HK-2 (cell line): ENCODE data around the gene RNF157.
"Not testable (repeated sequence)": the region's sequence is repeated elsewhere in the genome, so short reads cannot be mapped to it uniquely, and the experiment has no call there.

Experiments used
- DNase-seq: peaks from one replicate; pipeline ENCODE4 v3.0.0-alpha.2; 2018; ENCODE audit not compliant: unreplicated experiment

The RNF157 gene

DNA sequence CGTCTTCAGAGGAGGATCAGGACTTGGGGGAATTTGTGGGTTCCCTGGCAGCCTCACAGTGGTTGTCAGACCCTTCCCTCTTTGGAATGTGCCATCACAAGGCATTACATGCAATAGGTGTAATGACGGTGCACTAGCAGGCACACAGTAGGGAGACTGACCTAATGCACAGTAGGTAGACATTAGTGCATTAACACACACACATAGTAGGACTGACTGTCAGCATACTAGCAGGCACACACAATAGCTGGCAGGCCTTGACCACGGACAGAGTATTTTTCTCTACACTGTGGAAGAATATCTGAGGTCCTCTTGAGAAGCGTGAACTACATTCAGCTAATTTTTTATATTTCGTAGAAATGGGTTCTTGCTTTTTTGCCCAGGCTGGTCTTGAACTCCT lies 14.0 kb upstream of the RNF157 start:
- no peak for DNase-seq

DNA sequence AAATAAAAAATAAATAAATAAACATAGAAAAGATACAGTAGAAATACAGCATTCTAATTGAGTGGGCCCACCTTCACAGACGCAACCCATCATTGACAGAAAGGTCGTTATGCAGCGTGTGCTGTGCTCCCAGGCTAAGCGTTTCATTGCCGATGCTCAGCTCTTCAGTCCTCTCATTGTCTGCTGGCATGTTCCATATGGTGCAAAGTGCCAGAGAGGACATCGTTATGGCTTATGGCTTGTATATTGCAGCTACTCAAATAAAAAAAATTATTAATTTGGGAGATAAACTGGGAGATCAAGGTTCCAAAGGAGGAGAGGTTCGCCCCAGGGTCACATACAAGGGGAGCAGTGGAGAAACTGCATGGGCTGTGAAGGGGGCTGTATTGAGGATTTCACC lies 13.5 kb upstream of the RNF157 start:
- DNase-seq = no peak

DNA sequence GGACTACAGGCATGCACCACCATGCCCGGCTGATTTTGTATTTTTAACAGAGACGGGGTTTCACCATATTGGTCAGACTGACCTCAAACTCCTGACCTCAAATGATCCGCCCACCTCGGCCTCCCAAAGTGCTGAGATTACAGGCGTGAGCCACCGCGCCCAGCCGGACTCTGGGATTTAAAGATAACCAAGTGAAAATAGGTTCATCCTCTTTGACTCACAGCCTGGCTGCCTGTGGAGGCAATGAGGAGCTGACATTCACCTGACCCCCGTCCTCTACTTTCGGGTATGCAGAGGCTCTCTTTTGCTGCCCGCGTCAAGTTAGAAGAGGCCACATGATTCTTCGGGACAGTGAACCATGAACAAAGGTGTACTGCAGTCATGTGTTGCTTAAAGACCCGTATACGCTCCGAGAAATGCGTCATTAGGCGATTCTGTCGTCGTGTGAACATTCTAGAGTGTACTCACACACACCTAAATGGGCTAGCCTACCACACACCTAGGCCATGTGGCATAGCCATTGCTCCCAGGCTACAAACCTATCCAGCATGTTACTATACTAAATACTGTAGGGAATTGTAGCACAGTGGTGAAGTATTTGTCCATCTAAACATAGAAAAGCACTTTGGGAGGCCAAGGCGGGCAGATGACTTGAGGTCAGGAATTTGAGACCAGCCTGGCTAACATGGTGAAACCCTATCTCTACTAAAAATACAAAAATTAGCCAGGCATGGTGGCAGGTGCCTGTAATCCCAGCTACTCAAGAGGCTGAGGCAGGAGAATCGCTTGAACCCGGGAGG lies 12.9 kb upstream of the RNF157 start:
- DNase-seq = not testable (repeated sequence)

DNA sequence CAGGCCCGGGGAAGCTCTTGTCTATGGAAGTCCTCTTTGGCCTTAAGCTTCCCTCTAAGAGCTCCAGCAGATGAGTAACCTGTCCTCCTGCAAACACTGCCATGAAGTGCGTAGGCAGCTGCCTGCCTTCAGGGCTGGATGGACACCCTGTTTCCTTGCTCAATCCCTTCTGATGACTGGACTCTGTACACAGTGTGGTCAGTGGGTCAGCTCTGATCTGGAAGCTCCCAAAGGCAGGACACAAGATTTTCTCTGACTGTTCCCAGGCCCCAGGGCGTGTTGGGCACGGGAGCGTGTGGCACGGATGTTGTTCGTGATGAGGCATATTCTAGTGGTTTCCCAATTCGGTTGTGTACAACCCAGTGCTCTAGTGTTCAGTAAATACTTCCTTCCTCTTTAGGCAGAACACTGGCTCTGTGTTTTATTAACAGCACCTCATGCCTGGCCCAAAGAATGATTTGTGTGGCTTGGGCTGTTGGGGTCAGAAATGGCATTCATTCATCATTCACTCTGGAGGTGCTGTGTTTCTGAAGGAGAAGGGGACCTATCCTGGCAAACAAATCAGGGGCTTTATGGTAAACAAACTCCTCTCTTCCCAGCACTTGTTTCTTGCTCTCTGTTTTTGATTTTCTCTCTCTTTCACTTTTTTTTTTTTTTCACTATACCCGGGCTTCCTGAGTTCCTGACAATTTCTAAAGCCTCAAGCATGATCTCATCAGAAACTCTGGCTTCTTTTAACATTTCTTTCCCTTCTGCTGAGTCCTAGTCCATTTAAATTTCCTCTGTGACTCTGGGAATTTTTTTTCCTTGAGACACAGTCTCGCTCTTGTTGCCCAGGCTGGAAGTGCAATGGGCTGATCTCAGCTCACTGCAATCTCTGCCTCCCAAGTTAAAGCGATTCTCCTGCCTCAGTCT lies 12.0 kb upstream of the RNF157 start:
- DNase-seq = peak; percentile 68

DNA sequence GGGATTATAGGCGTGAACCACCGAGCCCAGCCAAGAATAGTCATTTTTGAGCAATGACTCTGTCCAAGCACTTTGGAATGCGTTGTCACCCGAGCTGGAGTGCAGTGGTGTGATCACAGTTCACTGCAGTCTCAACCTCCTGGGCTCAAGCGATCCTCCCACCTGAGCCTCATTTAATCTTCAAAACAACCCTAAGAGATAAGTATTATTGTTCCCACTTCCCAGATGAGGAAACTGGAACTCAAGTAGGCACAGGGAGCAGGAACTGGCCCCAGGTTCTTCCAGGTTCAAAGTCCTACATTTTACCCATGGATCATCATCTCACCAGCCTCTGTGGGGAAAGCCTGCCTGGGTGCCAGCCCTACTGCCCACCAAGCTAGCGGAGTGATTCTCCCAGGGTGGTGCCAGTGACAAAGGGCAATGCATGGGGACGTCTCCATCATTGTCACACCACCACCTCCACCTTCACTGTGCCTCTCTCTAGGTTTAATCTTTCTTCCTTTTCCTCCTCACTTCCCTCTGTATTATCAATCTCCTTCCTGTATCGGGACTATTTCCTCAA lies 11.3 kb upstream of the RNF157 start:
- DNase-seq = no peak

DNA sequence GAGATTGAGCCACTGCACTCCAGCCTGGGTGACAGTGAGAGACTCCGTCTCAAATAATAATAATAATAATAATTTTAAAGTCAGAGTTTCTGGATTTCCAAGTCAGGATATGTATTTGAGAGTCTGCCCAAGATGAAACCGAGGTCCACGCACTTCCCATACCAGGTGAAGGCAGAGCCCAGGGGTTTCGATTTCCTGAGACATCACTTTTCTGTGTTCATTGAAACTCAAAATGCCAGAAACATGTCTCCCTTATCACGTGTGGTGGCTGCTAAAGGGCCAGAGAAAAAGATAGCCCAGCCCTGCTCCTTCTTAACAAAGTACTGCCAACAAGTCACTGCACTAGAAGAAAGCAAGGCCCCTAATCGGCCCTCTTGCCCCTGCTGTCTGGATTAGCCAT lies 9.8 kb upstream of the RNF157 start:
- no peak for DNase-seq

DNA sequence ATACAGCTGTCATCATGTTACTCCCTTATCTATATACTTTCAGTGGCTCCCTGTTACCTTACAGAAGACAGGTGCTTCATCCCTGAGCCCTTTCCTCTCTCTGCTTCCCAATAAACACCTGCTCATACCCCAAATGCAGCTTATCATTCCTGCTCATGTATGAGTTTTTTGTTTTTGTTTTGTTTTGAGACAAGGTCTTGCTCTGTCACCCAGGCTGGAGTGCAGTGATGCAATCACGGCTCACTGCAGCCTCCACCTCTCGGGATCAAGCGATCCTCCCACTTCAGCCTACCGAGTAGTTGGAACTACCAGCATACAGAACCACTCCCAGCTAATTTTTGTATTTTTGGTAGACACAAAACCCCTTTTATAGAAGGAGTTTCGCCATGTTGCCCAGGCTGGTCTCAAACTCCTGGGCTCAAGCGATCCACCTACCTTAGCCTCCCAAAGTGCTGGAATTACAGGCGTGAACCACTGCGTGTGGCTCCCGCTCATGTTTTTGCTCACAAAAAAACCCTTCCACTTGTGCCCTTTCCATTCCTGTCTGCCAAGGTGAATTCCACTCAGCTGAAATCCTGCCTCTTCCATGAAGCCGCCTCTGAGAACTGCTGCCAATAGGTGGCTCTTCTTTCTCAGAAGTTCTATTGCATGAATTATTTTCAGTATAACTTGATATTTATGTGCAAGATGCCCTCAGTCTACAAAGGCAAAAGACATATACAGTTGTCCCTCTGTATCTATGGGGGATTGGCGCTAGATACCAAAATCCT lies 7.9 kb upstream of the RNF157 start:
- DNase-seq = no peak

DNA sequence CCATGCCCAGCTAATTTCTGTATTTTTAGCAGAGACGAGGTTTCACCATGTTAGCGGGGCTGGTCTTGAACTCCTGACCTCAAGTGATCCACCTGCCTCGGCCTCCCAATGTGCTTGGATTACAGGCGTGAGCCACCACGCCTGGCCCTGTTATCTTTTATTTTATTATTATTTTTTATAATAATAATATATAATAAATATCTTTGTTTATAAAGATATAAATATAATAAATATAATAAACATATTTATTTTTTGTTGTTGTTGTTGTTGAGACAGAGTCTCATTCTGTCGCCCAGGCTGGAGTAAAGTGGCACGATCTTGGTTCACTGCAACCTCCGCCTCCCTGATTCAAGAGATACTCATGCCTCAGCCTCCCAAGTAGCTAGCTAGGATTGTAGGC lies 7.0 kb upstream of the RNF157 start:
- no peak for DNase-seq

DNA sequence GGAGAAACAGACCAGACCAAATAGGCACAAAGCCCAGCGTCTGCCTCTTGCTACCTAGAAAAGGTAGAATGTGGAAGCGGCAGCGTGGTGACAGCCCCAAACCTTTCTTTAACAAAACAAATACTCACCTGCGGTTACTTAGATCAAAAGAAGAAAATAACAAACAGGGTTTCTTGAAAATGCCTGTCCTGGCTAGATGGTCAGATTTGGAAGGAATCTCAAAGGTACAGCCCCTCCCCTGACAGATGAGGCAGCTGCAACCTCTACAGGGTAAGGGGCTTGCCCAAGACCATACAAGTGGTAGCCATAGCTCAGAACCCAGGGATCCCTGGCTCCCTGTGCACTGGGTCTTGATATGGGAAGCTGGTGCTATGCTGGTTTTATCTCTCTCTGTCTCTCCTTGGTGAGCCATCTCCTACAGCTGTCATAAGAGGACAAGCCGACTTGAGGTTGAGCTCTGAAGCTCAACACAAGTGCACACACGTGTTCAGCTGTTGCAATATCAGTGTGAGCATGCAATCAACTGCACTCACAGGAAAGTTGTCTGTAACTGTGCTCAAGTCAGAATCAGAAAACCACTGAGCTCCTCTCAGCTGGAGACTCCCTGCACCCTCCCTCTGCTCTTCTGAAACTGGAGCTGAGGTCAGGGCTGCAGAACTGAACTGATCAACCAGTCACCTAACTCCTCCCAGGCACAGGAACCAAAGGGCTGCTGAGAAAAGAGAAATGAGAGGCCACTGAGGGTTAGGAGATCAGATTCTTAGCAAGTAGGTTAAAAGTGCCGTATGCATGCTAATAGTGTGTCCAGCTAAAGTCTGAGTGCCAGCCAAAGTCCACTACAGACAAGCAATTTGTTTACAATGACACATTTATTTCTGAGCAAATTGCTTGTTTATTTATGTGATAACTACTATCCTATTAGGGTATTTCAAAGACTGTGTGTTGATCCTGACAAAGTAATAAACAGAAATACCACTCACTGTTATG lies 6.1 kb upstream of the RNF157 start:
- DNase-seq = no peak

DNA sequence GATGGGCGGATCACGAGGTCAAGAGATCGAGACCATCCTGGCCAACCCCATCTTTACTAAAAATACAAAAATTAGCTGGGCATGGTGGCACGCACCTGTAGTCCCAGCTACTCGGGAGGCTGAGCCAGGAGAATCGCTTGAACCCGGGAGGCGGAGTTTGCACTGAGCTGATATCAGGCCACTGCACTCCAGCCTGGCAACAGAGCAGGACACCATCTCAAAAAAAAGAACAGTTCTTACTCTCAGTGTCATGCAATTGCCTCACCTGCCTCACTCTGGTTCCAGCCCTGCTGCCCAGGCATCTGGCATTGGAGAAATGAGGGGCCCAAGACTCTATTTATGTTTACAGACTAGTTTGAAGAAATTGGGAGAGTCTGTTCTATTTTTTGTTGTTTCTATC lies 4.4 kb upstream of the RNF157 start:
- not testable (repeated sequence) for DNase-seq

DNA sequence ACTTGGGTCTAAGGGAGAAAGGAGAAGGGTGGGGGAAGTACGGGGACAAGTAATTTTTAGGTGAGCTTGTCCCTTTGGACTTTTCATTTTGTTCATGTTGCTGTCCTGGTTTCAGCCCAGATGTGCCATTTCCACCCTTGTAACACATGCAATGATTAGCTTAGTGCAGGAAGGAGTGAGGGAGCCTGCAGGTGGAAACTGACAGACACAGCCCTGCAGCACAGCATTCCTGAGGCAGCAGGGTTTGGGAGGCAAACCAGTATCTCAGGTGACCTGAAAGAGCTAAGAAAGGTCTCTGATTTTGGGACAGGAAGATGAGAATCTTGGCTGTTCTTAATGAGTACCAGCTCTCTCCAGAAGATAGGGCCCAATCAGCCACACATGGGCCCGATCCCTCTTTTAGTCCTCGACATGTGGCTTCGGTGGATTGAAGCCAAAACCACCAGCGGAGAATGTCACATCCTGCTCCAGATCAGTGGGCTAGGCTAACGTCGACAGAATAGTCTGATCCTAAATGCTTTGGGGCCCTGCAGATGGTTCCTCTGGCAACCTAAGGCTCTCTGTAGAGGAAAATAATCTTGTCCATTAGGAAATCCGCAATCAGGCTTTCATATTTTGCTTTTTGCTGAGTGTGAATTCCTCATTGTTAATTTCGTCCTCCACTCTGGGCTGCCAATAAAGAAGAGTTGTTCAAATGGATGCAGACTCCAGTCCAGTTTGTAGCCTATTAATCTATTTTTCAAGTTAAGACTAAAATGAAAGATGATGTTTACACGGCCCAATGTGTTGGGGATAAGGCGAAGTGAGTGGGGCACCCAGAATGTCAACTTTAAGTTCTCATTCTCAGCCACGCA lies 3.8 kb upstream of the RNF157 start:
- no peak for DNase-seq

DNA sequence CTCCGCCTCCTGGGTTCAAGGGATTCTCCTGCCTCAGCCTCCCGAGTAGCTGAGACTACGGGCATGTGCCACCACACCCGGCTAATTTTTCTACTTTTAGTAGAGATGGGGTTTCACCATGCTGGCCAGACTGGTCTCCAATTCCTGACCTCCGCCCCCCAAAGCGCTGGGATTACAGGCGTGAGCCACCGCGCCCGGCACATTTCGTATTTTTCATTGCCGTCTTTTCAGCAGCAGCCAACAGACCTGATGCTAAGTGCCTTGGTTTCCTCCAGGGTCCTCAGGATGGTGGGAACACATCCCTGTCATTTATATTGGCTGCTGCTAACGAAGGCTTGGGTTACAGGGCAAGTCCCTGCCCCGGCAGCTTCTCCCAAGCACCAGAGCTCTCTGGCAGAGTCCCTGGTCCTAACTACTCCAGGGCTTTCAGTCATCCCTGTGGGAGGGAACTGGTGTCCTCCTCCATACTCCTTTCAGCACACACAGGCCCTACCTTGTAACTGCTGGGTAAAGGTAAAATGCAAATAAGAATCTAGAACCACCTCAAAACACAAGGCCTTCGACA lies 1.5 kb upstream of the RNF157 start:
- no peak for DNase-seq

DNA sequence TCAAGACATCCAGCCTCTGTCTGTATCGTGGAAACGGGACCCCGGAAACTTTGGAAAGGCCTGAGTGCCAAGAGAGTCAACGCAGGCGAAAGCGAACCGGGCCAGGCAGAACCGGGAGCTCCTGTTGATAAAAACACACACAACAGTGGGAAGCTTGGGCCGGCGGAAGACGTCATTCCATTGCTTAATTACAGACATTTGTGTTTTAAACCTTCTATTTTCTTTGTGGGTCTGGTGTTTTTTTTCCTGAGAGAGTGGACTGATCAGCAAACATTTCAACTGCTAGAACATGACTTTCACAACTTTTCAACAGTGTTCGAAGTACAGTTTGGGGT lies 878 bp upstream of the RNF157 start:
- DNase-seq = no peak

DNA sequence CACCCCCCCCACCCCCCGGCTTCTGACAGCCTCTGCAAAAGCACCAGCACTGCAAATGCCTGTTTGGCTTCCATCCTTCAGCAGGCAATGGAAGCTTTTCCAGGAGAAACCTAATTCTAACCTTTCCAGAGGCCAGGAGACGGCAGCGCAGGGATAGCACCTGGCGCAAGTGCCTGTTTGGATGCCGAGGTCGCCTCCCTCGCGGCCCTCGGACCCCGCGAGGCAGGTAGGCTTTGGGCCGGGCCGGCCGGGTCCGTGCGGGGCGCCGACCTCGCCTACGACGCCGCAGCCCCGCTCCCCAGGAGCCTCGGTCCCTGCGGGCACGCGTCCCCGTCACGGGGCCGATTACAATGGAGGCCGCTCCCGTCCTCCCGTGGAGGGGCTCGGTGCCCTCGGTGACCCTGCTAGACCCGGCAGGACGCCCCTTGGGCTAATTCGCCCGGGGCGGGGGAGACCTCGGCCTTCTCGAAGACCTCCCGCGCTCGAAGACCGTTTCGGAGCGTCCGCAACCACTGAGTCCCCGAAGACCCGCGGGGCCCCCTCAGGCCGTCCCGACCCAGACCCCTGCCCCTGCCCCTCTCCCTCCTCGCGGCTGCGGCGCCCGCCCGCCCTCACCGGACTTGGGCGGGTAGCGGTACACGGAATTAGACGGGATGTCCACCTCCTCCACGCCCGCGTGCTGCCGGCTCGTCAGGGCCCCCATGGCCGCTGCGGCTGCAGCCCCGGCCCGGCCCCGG lies 587 bp downstream of the RNF157 start:
- DNase-seq = no peak

DNA sequence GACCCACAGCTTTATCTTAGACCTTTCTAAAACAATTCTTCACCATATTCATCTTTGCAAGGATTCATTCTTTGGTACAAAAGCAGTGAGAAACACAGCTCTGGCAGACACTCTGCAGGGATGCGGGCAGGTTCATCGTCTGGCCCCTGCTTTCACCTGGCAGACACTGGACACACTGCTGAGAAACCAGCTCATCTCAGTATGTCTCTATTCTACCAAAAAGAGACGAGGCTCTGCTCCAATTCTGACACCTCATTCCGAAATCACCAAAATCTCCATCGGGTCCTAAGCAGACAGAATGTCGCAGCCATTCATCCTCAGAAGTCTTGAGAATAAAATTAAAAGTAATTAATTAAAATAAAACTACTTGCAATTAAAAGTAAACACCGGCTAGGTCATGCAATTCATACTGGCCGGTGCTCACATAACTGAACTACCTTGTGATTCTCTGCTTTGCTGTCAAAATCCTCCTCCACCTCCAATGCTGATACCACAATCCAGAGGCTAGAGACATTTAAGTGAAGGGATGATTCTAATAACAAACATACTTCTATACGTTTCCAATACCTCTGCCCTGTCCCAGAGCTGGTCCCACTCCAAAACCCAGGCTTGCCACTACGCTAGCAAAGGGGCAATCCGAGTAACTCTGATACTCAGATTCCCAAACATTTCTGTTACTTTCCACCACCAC lies 1.3 kb downstream of the RNF157 start:
- no peak for DNase-seq

DNA sequence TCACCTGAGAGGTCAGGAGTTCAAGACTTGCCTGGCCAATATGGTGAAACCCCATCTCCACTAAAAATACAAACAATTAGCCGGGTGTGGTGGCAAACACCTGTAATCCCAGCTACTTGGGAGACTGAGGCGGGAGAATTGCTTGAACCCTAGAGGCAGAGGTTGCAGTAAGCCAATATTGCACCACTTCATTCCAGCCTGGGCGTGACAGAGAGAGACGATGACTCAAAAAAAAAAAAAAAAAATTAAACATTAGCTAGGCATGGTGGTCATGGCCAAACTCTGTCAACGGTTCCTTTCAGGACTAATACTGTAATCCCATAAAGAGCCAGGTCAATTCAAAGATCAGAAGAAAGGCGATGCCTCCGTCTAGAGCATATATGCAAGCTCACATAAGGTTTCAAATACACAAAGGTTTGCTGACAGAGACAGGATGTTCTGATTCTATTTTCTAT lies 2.4 kb downstream of the RNF157 start:
- no peak for DNase-seq

DNA sequence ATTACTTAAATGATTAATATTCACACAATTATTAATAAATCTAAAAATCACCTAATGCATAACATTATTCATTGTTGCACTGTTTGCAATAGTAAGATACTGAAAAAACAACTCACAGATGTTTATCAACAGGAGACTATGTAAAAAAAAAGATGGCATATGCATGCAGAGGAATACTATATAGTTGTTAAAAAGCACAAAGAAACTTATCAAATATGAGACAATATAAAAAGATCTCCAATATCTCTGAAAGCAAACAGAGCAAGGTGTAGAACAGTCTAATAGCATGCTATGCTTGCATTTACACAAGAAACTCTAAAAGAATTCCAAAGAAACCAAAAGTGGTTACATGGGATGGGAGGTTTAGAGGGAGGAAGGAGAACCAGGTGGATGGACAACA lies 3.7 kb downstream of the RNF157 start:
- no peak for DNase-seq

DNA sequence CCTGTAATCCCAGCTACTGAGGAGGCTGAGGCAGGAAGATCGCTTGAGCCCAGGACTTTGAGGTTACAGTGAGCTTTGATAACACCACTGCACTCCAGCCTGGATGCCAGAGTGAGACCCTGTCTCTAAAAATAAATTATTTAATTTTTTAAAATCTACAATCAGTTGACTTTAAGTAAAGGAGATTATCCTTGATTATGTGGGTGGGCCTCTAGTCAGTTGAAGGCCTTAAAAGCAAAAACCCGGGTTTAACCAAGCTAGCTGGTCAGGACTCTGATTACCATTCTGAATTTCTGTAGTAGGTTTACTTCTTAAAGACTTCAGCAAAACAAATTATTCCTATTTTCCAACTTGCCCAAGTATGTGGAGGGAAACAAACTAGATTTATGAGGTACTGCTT lies 4.4 kb downstream of the RNF157 start:
- no peak for DNase-seq
